ENCODE measurements around the gene HSFX1.
"Not testable (repeated sequence)": the region's sequence is repeated elsewhere in the genome, so short reads cannot be mapped to it uniquely, and the experiment has no call there.

Gene HSFX1

GRCh38 chrX:149773768-149774167 is at the start of gene HSFX1:
Gene HSFX1, plus strand, starts transcription at chrX:149774068. Its CDS starts 614 bp downstream, at chrX:149774682.
- not testable (repeated sequence) for DNase-seq

- not testable (repeated sequence) for DNase-seq
Measured at GRCh38 chrX:149727308-149727707, 46.6 kb upstream of the HSFX1 start.

GRCh38 chrX:149742269-149742668 is 31.6 kb upstream of the HSFX1 start:
- not testable (repeated sequence) for DNase-seq

GRCh38 chrX:149746390-149747007 is 27.4 kb upstream of the HSFX1 start:
- not testable (repeated sequence) for DNase-seq

- DNase-seq, result no peak
Measured at GRCh38 chrX:149757206-149758067, 16.4 kb upstream of the HSFX1 start.

GRCh38 chrX:149758068-149758714 is 15.7 kb upstream of the HSFX1 start:
- DNase-seq, result no peak

- not testable (repeated sequence) for DNase-seq
Measured at GRCh38 chrX:149758715-149759078, 15.2 kb upstream of the HSFX1 start.

GRCh38 chrX:149759824-149760223 is 14.0 kb upstream of the HSFX1 start:
- no peak for DNase-seq

GRCh38 chrX:149760965-149761364 is 12.9 kb upstream of the HSFX1 start:
- no peak for DNase-seq

GRCh38 chrX:149761858-149762674 is 11.8 kb upstream of the HSFX1 start:
- not testable (repeated sequence) for DNase-seq

- no peak for DNase-seq
Measured at GRCh38 chrX:149762696-149763614, 10.9 kb upstream of the HSFX1 start.

- DNase-seq, result not testable (repeated sequence)
Measured at GRCh38 chrX:149770344-149770743, 3.5 kb upstream of the HSFX1 start.

GRCh38 chrX:149773026-149773425 is 842 bp upstream of the HSFX1 start:
- not testable (repeated sequence) for DNase-seq

GRCh38 chrX:149777999-149778398 is 4.1 kb downstream of the HSFX1 start:
- DNase-seq, result not testable (repeated sequence)

- DNase-seq, result not testable (repeated sequence)
Measured at GRCh38 chrX:149781727-149782126, 7.9 kb downstream of the HSFX1 start, which contains the start of gene MAGEA9. Gene MAGEA9, plus strand, starts transcription at chrX:149781930. Its CDS starts 4,281 bp downstream, at chrX:149786211.

- not testable (repeated sequence) for DNase-seq
Measured at GRCh38 chrX:149795531-149795930, 21.7 kb downstream of the HSFX1 start.

GRCh38 chrX:149799095-149799714 is 25.3 kb downstream of the HSFX1 start:
- no peak for DNase-seq

- DNase-seq, result no peak
Measured at GRCh38 chrX:149799938-149800337, 26.1 kb downstream of the HSFX1 start.

GRCh38 chrX:149803458-149804062 is 29.7 kb downstream of the HSFX1 start:
- DNase-seq, result no peak
